ENCODE data around the gene EDAR.

Gene EDAR

DNA sequence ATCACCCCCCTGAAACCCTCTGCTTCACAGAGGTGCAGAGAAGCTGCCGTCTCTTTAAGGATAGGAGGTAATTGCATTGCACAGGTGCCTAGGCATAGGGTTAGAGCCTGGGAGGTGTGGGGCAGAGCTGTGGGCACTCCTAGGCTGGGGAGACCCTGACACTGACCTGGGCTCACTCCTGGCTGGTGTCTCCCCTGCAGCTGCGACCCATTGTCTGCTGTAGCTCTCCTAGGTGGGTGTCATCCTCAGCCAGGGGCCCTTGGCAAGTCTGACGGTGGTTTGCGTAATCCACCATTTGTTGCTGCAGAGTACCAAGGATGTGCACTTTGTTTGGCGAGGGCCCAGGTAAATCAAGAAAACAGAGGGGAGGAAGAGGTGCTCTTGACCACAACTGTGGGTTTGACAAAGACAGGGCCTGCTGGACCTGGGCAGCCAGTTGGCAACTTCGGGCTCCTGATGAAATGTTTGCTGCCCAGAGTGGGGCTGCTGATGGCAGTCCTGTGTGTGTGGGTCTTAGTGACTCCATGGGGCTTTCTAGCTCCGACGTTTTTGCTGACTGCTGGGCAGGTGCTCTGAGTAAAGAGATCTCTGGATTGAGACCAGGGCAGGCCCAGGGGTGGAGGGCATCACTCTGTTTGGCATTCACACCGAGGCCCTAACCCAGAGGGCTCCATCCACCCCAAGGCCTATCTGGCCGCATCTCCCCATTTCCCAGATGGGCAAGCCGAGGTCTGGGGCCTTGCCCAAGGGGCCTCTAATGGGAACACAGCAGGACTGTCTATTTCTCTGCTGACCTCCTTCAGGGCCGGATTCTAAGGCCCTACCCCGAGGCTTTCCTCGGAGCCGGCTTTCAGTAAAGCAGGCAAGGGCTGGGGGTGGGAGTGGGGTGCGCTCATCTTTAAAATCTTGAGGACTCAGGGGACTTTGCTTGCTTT, 67.7 kb downstream of the EDAR start:
- no peak overlapping the region for H3K4me3 ChIP-seq (ENCODE audit: control insufficient read depth, low read depth, low read length)

GRCh38 chr2:108920686-108921085, 68.3 kb downstream of the EDAR start:
- DNase-seq (ENCODE audit: low read depth), result no peak
- TF ChIP-seq, protein P1, sequence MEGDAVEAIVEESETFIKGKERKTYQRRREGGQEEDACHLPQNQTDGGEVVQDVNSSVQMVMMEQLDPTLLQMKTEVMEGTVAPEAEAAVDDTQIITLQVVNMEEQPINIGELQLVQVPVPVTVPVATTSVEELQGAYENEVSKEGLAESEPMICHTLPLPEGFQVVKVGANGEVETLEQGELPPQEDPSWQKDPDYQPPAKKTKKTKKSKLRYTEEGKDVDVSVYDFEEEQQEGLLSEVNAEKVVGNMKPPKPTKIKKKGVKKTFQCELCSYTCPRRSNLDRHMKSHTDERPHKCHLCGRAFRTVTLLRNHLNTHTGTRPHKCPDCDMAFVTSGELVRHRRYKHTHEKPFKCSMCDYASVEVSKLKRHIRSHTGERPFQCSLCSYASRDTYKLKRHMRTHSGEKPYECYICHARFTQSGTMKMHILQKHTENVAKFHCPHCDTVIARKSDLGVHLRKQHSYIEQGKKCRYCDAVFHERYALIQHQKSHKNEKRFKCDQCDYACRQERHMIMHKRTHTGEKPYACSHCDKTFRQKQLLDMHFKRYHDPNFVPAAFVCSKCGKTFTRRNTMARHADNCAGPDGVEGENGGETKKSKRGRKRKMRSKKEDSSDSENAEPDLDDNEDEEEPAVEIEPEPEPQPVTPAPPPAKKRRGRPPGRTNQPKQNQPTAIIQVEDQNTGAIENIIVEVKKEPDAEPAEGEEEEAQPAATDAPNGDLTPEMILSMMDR (IDR thresholded peaks at IDR 0.05; ENCODE audit: control insufficient read depth, insufficient read depth, low read depth, low read length, missing control alignments), result no peak

More for the DNA sequence above, 67.7 kb downstream of the EDAR start:
- TF ChIP-seq, protein P1 (IDR thresholded peaks at IDR 0.05; ENCODE audit: control insufficient read depth, insufficient read depth, low read depth, low read length, missing control alignments), result no peak
- no peak for DNase-seq (ENCODE audit: low read depth)

DNA sequence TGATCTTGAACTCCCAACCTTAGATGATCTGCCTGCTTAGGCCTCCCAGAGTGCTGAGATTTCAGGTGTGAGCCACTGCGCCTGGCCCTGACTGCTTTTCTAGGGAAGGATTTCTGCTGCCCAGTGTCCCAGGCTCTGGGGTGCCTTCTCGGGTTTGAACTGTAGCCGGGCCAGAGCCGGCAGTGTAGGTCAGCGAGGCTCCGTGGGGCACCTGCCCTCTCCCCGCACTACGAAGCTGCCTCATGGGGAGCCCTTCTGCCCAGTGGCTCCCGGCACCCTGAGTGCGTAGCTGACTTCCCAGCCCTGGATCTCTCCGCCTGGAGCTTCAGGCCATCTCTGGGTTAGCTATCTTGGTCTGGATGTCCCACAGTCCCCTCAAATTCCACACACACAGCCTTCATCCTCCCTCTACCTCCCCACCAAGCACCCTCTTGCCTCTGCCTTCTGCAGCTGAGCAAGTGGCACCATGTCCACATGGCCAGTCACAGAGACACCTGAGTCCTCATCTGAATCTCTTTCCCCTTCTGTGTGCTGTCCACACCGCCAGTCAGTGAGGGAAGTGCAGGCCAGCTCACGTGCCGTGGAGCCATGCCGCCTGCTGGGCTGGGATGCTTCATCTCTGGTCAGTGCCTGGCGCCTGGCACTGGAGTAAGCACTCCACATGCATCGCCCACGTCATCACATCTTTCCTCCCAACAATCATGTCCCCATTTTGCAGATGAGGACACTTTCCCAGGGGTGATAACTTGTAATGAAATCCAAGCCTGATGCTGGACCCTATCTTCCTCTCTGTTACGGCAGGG, 69.2 kb downstream of the EDAR start:
- TF ChIP-seq, protein P1 (IDR thresholded peaks at IDR 0.05; ENCODE audit: control insufficient read depth, insufficient read depth, low read depth, low read length, missing control alignments), result no peak
- no peak for DNase-seq (ENCODE audit: low read depth)
- H3K4me3 ChIP-seq (ENCODE audit: control insufficient read depth, low read depth, low read length), result no peak overlapping the region

More at GRCh38 chr2:108920686-108921085, 68.3 kb downstream of the EDAR start:
- H3K4me3 ChIP-seq (ENCODE audit: control insufficient read depth, low read depth, low read length), result no peak overlapping the region

DNA sequence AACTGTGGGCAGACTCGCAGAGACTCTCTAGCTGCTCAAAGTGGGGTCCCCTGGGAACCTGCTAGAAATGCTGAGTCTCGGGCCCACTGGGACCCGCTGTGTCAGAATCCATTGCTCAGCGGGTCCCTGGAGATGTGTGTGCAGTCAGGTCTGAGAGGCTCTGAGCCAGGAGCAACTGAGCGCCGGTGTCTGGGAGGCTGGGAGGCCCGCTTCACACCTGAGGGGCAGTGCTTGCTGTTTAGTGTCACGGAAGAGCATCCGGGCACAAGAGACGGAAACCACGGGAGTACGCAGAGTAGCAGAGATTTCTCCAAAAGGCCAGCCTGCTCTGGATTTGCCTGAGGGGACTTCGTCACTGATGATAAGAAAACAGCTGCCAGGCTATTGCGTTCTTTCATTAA, 70.1 kb downstream of the EDAR start:
- no peak for DNase-seq (ENCODE audit: low read depth)
- no peak overlapping the region for H3K4me3 ChIP-seq (ENCODE audit: control insufficient read depth, low read depth, low read length)
- TF ChIP-seq, protein P1 (IDR thresholded peaks at IDR 0.05; ENCODE audit: control insufficient read depth, insufficient read depth, low read depth, low read length, missing control alignments), result no peak

GRCh38 chr2:108918156-108918874, 70.7 kb downstream of the EDAR start:
- TF ChIP-seq, protein P1 (IDR thresholded peaks at IDR 0.05; ENCODE audit: control insufficient read depth, insufficient read depth, low read depth, low read length, missing control alignments), result no peak
- no peak for DNase-seq (ENCODE audit: low read depth)
- no peak overlapping the region for H3K4me3 ChIP-seq (ENCODE audit: control insufficient read depth, low read depth, low read length)

DNA sequence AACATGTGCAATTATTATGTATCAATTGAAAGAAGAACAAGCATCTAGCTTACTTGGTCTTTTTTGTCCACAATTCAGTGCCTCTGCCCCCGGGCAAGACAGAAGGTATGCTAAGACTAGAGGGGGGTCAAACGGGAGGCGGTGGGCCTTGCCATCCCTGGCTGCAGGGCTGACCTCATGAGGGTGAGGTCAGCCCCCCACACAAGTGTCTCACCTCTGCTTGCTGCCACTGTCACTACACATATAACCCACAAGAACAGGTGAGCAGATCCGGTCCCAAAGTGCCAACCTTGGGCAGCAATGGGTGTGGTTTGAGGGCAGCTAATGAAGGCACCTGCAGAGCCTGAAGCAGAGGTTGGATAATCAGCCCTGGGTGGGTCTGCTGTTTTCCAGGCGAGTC, 71.5 kb downstream of the EDAR start:
- no peak overlapping the region for H3K4me3 ChIP-seq (ENCODE audit: control insufficient read depth, low read depth, low read length)
- TF ChIP-seq, protein P1 (IDR thresholded peaks at IDR 0.05; ENCODE audit: control insufficient read depth, insufficient read depth, low read depth, low read length, missing control alignments), result no peak
- DNase-seq (ENCODE audit: low read depth), result no peak
